GM18517 (cell line): ENCODE measurements around the gene RAB17.

Experiments used
- ATAC-seq: cut with Tn5 transposase; IDR thresholded peaks from one replicate; pipeline ENCODE4 v1.9.1; 2021; ENCODE audit warnings: mild to moderate bottlenecking, moderate library complexity; ENCODE audit not compliant: unreplicated experiment

The RAB17 gene, protein sequence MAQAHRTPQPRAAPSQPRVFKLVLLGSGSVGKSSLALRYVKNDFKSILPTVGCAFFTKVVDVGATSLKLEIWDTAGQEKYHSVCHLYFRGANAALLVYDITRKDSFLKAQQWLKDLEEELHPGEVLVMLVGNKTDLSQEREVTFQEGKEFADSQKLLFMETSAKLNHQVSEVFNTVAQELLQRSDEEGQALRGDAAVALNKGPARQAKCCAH

DNA sequence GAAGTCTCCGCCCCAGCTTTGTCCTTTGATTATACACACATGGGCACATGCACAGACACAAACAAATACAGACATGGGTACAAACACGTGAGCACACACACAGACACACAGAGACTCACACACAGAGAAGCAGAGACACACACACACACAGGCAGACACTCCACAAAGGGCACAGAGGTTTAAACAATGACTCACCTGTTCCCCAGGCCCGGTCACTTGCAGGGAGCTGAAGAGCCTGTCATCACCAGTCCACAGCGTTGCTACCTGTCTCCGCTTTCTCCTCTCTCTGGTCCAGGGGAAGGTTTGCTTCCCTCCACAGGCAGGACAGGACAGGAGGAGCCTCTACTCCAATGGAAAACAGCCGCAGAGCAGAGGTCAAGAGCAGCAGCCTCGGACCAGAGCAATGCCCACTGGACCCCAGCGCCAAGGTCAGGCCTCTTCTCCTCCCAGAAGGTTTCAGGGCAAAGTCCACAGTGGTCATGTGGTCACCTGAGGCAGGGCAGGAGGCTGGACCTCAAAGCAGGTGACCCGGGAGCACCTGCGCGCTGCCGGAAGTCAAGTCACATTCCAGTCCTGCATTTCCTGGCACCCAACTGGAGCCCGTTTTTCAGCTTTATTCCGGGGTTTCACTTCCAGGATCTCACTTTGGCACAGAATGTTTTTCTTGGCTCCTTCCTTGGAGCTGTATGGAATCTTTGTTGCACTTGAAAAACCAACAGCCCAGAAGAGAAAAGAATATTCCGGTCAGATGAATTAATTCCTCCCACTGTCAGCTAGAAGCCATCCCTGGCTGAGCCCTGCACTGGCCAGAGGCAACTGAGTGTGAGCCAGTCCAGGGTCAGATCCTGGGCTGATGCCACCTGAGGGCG, at the start of gene RAB17:
RAB17 (minus strand) TSS at position 463 of the 869 bp plus-strand sequence. CDS start 4,580 bp downstream, outside the sequence.
- ATAC-seq, result no peak

- ATAC-seq, result no peak
Observed at GRCh38 chr2:237639836-237640220, 49.3 kb upstream of the RAB17 start.

DNA sequence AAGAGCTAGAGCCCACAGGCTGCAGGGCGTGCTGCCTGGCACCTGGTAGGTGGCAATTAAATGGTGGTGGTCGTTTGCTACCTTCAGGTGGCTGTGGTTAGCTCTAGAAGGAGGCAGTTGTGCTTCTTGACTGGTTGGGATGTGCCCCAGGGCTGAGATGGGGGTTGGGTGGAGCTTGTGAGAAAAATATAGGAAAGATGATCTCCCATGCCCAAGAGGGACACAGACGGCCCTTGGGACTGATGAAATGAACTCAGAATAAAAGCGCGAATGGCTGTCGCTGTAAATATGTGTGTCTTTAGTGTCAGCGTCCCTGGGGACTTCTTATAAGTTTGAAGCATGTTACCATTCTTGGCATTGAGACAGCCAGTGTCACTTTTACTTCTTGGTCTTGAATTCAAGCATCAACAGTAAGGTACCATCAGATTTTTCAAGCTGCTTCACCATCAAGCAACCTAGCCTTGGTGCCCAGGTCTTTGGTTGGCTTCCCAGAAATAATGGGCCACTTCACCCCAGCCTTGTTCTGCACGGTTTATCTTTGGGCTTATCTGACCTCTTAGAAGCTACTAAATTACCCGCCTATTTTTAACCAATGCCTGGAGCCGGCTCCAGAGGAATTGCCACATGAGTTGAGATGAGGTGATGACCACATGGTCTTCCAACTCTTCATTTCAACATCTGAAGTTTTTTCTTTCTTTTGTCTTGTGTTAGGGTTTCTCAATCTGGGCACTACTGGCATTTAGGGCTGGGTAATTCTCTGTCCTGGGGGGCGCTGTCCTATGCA, 48.7 kb upstream of the RAB17 start:
- no peak for ATAC-seq

DNA sequence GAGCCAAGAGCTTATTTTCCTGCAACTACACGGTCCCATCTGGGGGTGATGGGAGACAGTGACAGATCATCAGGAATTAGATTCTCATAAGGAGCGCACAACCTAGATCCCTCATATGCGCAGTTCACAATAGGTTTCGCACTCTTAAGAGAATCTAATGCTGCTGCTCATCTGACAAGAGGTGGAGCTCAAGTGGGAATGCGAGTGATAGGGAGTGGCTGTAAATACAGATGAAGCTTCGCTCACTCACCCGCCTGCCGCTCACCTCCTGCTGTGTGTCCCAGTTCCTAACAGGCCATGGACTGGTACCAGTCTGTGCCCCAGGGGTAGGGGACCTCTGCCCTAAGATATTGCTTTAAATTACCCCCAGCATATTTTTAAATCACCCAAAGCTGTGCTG, 47.6 kb upstream of the RAB17 start:
- ATAC-seq, result no peak

DNA sequence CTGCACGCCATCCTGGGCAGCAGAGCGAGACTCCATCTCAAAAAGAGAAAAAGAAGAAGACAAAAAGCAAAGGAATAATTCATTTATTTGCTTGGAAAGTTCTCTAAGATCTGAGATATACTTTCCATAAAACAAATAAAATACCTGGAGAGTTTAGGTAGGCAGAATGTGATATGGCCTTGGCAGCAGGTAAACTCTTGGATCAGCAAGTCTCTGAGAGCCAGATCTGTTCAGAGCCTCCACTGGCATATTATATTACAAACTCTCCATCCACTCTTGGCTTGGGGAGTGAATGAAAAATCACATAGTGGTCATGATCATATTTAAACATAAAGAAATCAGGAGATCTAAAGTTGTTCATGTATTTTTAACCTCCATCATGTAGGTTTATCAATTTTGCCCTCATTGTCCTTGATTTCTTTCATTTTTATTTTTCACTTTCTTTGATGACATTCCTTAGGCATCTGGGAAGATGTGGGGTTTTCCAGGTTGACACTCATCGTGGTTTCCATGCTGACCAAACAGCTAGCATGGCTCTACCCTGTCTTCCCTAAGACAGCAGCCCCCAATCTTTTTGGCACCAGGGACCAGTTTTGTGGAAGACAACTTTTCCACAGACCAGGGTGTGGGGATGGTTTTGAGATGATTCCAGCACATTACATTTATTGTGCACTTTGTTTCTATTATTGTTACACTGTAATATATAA, 47.0 kb upstream of the RAB17 start:
- no peak for ATAC-seq

DNA sequence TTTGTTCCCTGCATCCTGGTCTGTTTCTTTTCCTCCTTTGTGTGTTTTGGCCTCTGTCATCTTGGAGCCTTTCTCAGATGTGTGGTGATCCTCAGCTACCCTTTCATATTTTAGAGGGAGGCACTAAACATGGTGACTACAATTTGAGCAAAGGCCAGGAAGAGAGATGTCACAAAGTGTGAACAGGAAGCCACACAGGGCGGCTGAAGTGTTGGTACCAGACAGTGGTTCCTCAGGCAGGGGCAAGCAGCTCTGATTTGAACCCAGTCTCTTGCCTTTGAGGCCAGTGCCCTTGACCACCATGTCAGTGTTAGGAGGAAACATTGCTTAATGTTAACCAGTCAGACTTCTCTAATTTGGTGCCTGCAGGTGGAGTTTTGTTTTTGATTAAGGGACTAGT, 46.0 kb upstream of the RAB17 start:
- ATAC-seq, result no peak

DNA sequence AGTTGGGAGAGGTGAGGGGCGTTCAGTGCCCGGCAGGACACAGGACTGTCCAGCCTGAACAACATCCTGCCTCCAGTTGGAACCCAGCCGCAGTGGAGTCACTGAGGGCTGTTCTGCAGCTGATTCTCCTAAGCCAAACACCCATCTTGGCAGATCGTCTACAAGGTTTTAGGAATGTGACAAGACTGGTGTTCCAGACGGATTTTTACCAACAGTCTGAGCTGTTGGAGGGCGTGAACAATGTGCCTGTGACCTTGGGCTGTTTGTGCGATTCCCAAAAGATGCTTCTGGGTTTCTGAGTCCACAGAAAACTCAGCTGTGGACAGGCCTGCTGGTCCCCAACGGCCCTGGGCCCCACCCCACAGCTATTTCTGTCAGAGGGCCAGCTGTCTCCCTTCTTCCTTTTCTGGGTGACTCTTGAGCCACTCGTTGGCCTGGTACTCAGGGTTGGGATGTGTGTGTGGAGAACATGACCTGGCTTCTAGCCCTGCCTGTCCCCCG, 42.6 kb upstream of the RAB17 start:
- ATAC-seq, result no peak

- ATAC-seq, result no peak
Observed at GRCh38 chr2:237631801-237632585, 41.5 kb upstream of the RAB17 start.

DNA sequence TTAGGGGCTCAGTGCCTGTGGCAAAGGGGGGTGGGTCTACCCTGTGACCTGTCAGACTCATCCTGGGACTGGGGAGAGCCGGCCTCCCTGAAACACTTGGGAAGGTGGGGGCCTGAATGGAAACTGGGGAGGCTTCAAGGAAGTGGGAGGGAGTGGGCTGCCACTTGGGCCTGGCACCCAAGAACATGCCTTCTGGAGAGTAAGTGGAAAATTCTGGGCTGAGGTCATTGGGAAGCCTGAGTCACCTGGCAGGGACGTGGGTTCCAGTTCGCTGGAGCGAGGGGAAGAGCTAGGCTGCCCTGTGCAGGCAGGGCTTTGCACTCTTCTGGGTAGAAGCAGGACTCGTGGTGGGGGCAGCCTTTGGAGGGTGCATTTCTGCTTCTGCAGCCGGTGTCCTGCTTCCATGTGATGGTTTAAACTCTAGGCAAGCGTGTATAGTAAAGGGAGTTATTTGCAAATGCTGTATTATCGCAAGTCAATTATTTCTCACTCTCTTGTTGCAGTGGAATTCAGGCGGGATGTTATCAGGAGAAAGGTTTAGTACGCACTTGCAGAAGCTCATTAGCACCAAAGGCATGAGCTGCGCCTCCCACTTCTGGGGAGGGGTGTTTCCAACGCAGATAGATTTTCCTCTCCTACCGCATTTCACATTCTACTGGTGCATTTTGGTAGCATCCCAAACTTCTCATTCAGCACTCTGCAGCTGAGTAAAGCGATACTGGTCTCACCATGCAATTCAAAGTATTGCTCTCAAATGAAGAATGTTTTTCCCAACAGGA, 40.7 kb upstream of the RAB17 start:
- no peak for ATAC-seq

DNA sequence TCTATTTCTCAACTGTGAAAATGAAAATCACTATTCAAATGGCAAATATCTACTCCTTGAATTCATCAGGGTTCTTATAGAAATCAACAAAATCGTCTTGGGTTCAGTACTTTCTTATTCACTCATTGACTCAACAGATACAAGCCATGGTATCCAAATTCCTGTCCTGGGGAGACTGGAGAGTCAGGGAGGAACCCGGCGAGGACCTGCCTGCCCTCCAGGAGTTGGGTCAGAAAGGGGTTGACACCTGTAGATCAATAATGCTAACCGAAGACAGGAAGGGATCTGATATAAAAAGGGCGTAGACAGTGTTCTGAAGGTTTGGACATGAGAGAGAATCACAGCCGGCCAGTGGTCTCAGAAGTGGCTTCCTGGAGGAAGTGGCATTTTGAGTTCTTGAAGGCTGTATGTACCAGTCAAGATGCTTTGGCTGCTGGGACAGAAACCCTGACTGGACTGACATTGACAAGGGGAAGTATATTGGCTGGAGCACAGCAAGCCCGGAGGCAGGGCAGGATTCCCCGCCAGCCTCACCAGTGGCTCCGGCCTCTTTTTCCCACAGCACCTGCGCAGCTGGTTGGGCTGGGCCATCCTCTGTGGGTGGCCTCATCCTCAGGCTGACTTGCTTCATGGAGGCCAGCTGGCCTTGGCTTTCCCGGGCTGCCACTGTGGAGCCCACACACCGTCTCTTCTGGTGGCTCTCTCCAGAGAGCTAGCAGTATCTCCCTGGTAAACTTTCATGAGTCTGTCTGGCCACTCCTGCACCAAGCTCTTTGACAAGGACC, 39.9 kb upstream of the RAB17 start:
- ATAC-seq, result no peak

DNA sequence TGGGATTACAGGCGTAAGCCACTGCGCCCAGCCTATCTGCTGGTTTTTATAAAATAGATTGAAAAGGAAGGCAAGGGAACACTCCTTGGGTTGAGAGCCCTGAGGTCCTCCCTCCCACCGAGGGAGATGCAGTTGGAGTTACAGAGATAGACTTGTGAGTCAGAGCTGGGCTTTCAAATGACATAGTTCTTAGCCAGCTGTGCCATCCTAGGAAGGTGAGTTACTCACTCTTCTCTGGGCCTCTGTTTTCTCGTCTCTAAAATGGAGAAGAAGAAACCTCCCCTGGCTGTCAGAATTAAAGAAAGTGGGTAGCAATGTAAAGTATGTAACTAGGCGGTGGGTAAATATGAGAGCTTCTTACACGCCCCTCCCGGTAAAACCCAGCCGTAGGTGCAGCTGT, 39.2 kb upstream of the RAB17 start:
- no peak for ATAC-seq

GRCh38 chr2:237629188-237629534, 38.6 kb upstream of the RAB17 start:
- ATAC-seq, result no peak

GRCh38 chr2:237628247-237629187, 38.0 kb upstream of the RAB17 start:
- no peak for ATAC-seq

DNA sequence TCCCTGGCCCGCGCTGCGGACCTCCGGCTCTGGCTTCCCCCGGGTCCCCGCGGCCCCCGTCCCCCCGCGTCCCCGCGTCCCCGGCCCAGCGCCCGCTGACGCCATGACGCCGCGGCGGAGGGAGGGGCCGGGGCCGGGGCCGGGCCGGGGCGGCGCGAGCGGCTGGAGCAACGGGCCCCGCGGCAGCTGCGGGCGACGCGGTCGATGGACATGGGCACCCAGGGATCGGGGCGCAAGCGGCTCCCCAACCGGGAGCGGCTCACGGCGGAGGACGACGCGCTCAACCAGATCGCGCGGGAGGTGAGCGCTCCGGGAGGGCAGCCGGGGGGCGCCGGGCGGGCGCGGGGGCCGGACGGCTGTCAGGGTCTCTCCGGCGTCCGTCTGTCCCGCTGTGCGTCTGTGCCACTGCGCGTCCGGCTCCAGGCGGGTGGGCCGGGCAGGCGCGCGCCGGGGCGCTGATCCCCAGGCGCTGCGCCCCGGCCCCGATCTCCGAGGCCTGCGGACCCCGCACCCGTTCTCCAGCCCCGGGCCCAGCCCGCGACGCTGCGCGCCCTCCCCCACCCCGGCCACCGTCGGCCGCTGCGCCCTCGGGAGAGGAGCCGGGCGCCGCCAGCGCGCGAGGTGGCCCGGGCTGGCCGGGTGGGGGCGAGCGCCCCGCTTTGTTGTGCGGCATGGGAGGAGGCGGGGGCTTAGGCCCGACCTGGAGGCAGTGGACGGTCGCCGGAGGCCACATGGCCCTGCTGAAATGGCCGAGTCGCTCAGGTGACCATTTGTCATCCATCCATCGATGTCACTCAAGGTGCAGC, 37.1 kb upstream of the RAB17 start, which contains the start of gene LRRFIP1:
LRRFIP1 (plus strand) TSS at position 147 of the 806 bp plus-strand sequence; CDS start at position 205, 58 bp downstream.
- no peak for ATAC-seq

GRCh38 chr2:237626813-237627440, 36.4 kb upstream of the RAB17 start:
- no peak for ATAC-seq

DNA sequence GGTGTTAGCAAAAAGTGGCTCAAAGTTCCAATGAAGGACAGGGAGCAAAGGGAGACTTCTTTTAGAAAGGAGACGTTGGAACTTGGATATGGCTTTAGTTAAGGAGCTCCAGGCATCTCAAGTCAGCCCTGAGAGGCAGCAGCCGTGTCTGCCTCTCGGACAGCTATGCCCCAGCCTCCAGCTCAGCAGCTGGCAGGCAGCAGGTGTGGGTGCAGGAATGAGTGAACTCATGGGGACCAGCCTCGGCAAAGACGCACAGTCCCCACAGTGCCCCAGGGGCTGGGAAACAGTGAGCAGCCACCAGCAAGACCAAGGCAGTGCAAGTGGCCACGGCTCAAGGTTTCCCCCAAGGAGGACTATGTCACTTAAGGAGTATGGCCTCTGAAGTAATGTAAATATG, 35.2 kb upstream of the RAB17 start:
- no peak for ATAC-seq
